ENCODE results near the gene GRAMD4.

The GRAMD4 gene

GRCh38 chr22:46594947-46595298, 25.3 kb upstream of the GRAMD4 start:
- Histone ChIP-seq H3K9me3 (replicated peaks; ENCODE audit: insufficient read depth, low read length) (no peaks in the 10 kb centered on the region), H3K9ac (ENCODE audit: low read length) (no peak overlapping the region), H3K4me2 (ENCODE audit: low read depth, low read length) (no peak overlapping the region), H3K27me3 (replicated peaks; ENCODE audit: insufficient read depth, low read length) (no peaks in the 10 kb centered on the region), H3K27ac (ENCODE audit: low read length) (no peak overlapping the region), H3K79me2 (ENCODE audit: low read length) (no peaks in the 10 kb centered on the region), H3K4me1 (ENCODE audit: low read length) (peaks cover 9% of the 10 kb centered on the region; the same call in 1 of the 2 replicates), H3K36me3 (replicated peaks; ENCODE audit: insufficient read depth, low read length) (no peaks in the 10 kb centered on the region), H4K20me1 (ENCODE audit: insufficient read depth, low read length) (no peaks in the 10 kb centered on the region), H3F3A (ENCODE audit: insufficient read depth, low read length) (0 out of 2 replicates have a peak, but pooled peaks cover 7% of the 10 kb centered on the region), H2AFZ (ENCODE audit: low read length) (no peak overlapping the region), H3K4me3 (ENCODE audit: low read length) (no peak overlapping the region), H3K9me2 (replicated peaks; ENCODE audit: insufficient read depth, low read length) (no peaks in the 10 kb centered on the region)
- DNase-seq: no peak
- TF ChIP-seq CTCF (IDR thresholded peaks at IDR 0.05; ENCODE audit: low read length): no peak
- no peak for TF ChIP-seq EZH2 (optimal IDR thresholded peaks at IDR 0.05; ENCODE audit: low read depth, low read length)
- no peak for TF ChIP-seq EZH2phosphoT487 (IDR thresholded peaks at IDR 0.05; ENCODE audit: low read length)

GRCh38 chr22:46595545-46595944, 24.6 kb upstream of the GRAMD4 start:
- peaks cover 9% of the 10 kb centered on the region; the same call in 1 of the 2 replicates for H3K4me1 ChIP-seq (ENCODE audit: low read length)
- TF ChIP-seq EZH2phosphoT487 (IDR thresholded peaks at IDR 0.05; ENCODE audit: low read length) (no peak), CTCF (IDR thresholded peaks at IDR 0.05; ENCODE audit: low read length) (no peak), EZH2 (optimal IDR thresholded peaks at IDR 0.05; ENCODE audit: low read depth, low read length) (no peak)
- no peak overlapping the region for H3K4me2 ChIP-seq (ENCODE audit: low read depth, low read length)

GRCh38 chr22:46596032-46596441, 24.1 kb upstream of the GRAMD4 start:
- H3K27me3 ChIP-seq (replicated peaks; ENCODE audit: insufficient read depth, low read length): no peaks in the 10 kb centered on the region
- no peak overlapping the region for H3K27ac ChIP-seq (ENCODE audit: low read length)
- H3K36me3 ChIP-seq (replicated peaks; ENCODE audit: insufficient read depth, low read length): no peaks in the 10 kb centered on the region
- 0 out of 2 replicates have a peak, but pooled peaks cover 7% of the 10 kb centered on the region for H3F3A ChIP-seq (ENCODE audit: insufficient read depth, low read length)
- no peaks in the 10 kb centered on the region for H3K79me2 ChIP-seq (ENCODE audit: low read length)
- TF ChIP-seq EZH2phosphoT487 (IDR thresholded peaks at IDR 0.05; ENCODE audit: low read length) (no peak), EZH2 (optimal IDR thresholded peaks at IDR 0.05; ENCODE audit: low read depth, low read length) (no peak), CTCF (IDR thresholded peaks at IDR 0.05; ENCODE audit: low read length) (no peak)
- no peak overlapping the region for H3K9ac ChIP-seq (ENCODE audit: low read length)
- H3K9me2 ChIP-seq (replicated peaks; ENCODE audit: insufficient read depth, low read length): no peaks in the 10 kb centered on the region
- no peaks in the 10 kb centered on the region for H3K9me3 ChIP-seq (replicated peaks; ENCODE audit: insufficient read depth, low read length)
- no peaks in the 10 kb centered on the region for H4K20me1 ChIP-seq (ENCODE audit: insufficient read depth, low read length)
- no peak overlapping the region for H2AFZ ChIP-seq (ENCODE audit: low read length)
- DNase-seq: no peak
- H3K4me2 ChIP-seq (ENCODE audit: low read depth, low read length): no peak overlapping the region
- peaks cover 9% of the 10 kb centered on the region; the same call in 1 of the 2 replicates for H3K4me1 ChIP-seq (ENCODE audit: low read length)
- no peak overlapping the region for H3K4me3 ChIP-seq (ENCODE audit: low read length)

More at GRCh38 chr22:46595545-46595944, 24.6 kb upstream of the GRAMD4 start:
- Histone ChIP-seq H3K9me2 (replicated peaks; ENCODE audit: insufficient read depth, low read length) (no peaks in the 10 kb centered on the region), H2AFZ (ENCODE audit: low read length) (no peak overlapping the region), H4K20me1 (ENCODE audit: insufficient read depth, low read length) (no peaks in the 10 kb centered on the region), H3K4me3 (ENCODE audit: low read length) (no peak overlapping the region), H3K27me3 (replicated peaks; ENCODE audit: insufficient read depth, low read length) (no peaks in the 10 kb centered on the region), H3K9me3 (replicated peaks; ENCODE audit: insufficient read depth, low read length) (no peaks in the 10 kb centered on the region), H3K27ac (ENCODE audit: low read length) (no peak overlapping the region), H3K36me3 (replicated peaks; ENCODE audit: insufficient read depth, low read length) (no peaks in the 10 kb centered on the region), H3F3A (ENCODE audit: insufficient read depth, low read length) (0 out of 2 replicates have a peak, but pooled peaks cover 7% of the 10 kb centered on the region), H3K9ac (ENCODE audit: low read length) (no peak overlapping the region), H3K79me2 (ENCODE audit: low read length) (no peaks in the 10 kb centered on the region)
- DNase-seq: no peak

Data from MM.1S (cell line).